DND-41 (cell line): ENCODE measurements around the gene ATXN7.

ENCODE experiments used
- ATAC-seq: fragments of 200-7000 bp; cut with Tn5 transposase; 3 replicates; pipeline ENCODE4 v1.9.1; 2021; ENCODE audit warnings: low read depth; ENCODE audit not compliant: insufficient read depth
- DNase-seq: peaks from one replicate; pipeline ENCODE4 v3.0.0-alpha.2; 2020
- H2AFZ ChIP-seq: 2 replicates; pipeline ENCODE4 v1.6.0; 2012; ENCODE audit warnings: low read depth, low read length
- H3K27ac ChIP-seq: 2 replicates; pipeline ENCODE4 v1.5.1; 2012; ENCODE audit warnings: low read length, inconsistent platforms
- H3K27me3 ChIP-seq: fragments of 200-600 bp; sonication (generic); 2 replicates; pipeline ENCODE4 v1.6.0; 2012; ENCODE audit warnings: low read length, mild to moderate bottlenecking, inconsistent platforms; ENCODE audit not compliant: insufficient read depth, poor library complexity
- H3K36me3 ChIP-seq: 2 replicates; pipeline ENCODE4 v1.5.1; 2012; ENCODE audit warnings: low read length, inconsistent platforms; ENCODE audit not compliant: insufficient read depth
- H3K4me1 ChIP-seq: 2 replicates; pipeline ENCODE4 v1.5.1; 2012; ENCODE audit warnings: mild to moderate bottlenecking, low read length; ENCODE audit not compliant: insufficient read depth
- H3K4me2 ChIP-seq: 2 replicates; pipeline ENCODE4 v1.6.0; 2012; ENCODE audit warnings: mild to moderate bottlenecking, moderate library complexity, low read length, inconsistent platforms; ENCODE audit not compliant: insufficient read depth
- H3K4me3 ChIP-seq, 2 experiments: fragments of 200-600 bp in 1 of 2; shearing (Covaris generic) in 1 of 2; 2 replicates each; pipeline ENCODE4 v1.5.1; 2012 to 2016; ENCODE audit warnings: inconsistent platforms in 2 of 2, low read length in 2 of 2, mild to moderate bottlenecking in 2 of 2, low read depth in 1 of 2, moderate library complexity in 1 of 2
- H3K79me2 ChIP-seq: 2 replicates; pipeline ENCODE4 v1.6.0; 2012; ENCODE audit warnings: low read length, inconsistent platforms; ENCODE audit not compliant: insufficient read depth
- H3K9ac ChIP-seq: 2 replicates; pipeline ENCODE4 v1.6.0; 2012; ENCODE audit warnings: low read depth, mild to moderate bottlenecking, inconsistent platforms, low read length, moderate library complexity
- H3K9me3 ChIP-seq: 2 replicates; pipeline ENCODE4 v1.5.1; 2012; ENCODE audit warnings: low read length, moderate library complexity, mild to moderate bottlenecking, inconsistent platforms; ENCODE audit not compliant: insufficient read depth, severe bottlenecking
- H4K20me1 ChIP-seq: 2 replicates; pipeline ENCODE4 v1.6.0; 2012; ENCODE audit warnings: low read length; ENCODE audit not compliant: insufficient read depth
- EZH2 ChIP-seq: IDR thresholded peaks from 3 replicates; pipeline ENCODE4 v1.6.1; 2012; ENCODE audit warnings: borderline replicate concordance, low read depth, mild to moderate bottlenecking, moderate library complexity, low read length, inconsistent platforms; ENCODE audit not compliant: severe bottlenecking
- TF ChIP-seq, protein P1 (sequence below): IDR thresholded peaks from 2 replicates; pipeline ENCODE4 v1.5.1; 2012; ENCODE audit warnings: borderline replicate concordance, low read length, moderate library complexity, mild to moderate bottlenecking; ENCODE audit not compliant: poor library complexity, severe bottlenecking; ENCODE audit errors: extremely low read depth

The ATXN7 gene, protein sequence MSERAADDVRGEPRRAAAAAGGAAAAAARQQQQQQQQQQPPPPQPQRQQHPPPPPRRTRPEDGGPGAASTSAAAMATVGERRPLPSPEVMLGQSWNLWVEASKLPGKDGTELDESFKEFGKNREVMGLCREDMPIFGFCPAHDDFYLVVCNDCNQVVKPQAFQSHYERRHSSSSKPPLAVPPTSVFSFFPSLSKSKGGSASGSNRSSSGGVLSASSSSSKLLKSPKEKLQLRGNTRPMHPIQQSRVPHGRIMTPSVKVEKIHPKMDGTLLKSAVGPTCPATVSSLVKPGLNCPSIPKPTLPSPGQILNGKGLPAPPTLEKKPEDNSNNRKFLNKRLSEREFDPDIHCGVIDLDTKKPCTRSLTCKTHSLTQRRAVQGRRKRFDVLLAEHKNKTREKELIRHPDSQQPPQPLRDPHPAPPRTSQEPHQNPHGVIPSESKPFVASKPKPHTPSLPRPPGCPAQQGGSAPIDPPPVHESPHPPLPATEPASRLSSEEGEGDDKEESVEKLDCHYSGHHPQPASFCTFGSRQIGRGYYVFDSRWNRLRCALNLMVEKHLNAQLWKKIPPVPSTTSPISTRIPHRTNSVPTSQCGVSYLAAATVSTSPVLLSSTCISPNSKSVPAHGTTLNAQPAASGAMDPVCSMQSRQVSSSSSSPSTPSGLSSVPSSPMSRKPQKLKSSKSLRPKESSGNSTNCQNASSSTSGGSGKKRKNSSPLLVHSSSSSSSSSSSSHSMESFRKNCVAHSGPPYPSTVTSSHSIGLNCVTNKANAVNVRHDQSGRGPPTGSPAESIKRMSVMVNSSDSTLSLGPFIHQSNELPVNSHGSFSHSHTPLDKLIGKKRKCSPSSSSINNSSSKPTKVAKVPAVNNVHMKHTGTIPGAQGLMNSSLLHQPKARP

DNA sequence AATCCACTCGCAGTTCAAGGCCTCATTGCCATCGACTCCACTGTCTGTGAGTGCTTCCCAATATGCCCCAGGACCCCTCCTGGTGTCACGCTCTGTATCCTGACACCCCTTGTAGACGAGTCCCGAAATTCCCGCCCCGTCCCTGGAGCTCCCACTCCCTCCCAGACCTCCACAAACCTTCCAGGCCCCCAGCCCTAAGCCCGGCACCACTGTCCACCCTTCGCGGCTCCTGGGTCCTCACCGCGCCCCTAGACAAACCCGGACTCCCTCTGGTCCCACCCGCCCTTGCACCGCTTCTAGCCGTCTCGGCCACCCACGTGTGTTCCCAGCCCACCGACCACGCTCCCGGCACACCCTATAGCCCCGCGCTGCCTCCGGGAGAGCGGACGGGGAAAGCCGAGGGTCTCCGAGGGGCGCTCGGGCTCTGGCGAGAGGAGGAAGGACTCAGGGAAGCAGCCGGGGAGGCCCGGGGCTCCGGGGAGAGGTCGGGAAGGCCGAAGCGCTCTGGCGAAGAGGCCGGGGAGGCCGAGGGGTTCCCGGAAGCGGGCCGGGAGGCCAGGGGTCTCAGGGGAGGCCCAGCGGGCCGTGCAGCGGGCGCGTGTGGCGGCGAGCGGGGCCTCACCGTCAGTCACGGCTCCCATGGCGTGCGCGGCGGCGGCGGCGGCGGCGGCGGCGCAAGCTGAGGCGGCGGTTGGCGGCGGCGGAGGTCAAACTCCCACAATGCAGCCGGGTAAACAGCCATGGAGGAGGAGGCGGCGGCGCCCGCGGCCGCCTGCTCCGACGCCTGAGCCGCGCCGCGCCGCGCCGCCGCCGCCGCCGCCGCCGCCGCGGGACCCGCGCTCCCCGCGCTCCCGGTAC lies at the start of gene ATXN7, which contains the start of gene THOC7:
TSS of gene ATXN7 (plus strand) at position 718 of the 858 bp plus-strand sequence. CDS start 48,732 bp downstream, outside the sequence.
TSS of gene THOC7 (minus strand) at position 656 of the 858 bp plus-strand sequence. CDS start at position 641, 15 bp downstream.
- Histone ChIP-seq H3K4me2 (peak within 1 kb of the TSS; percentile 97), H3K9ac (peak within 1 kb of the TSS; percentile 97), H3K36me3 (no peaks in the 10 kb centered on the region; the same call in 1 of the 2 replicates), H2AFZ (peak within 1 kb of the TSS; percentile 78), H3K27ac (peak within 1 kb of the TSS; percentile 82), H3K4me3 (peak within 1 kb of the TSS; percentile 89 to 94), H3K4me1 (peaks cover 40% of the 10 kb centered on the region), H3K27me3 (no peaks in the 10 kb centered on the region), H3K9me3 (no peaks in the 10 kb centered on the region), H3K79me2 (peaks cover 95% of the 10 kb centered on the region), H4K20me1 (peaks cover 18% of the 10 kb centered on the region; the same call in 1 of the 2 replicates)
- DNase-seq (peak; percentile 74), ATAC-seq (peak; percentile 68)
- TF ChIP-seq, protein P1, sequence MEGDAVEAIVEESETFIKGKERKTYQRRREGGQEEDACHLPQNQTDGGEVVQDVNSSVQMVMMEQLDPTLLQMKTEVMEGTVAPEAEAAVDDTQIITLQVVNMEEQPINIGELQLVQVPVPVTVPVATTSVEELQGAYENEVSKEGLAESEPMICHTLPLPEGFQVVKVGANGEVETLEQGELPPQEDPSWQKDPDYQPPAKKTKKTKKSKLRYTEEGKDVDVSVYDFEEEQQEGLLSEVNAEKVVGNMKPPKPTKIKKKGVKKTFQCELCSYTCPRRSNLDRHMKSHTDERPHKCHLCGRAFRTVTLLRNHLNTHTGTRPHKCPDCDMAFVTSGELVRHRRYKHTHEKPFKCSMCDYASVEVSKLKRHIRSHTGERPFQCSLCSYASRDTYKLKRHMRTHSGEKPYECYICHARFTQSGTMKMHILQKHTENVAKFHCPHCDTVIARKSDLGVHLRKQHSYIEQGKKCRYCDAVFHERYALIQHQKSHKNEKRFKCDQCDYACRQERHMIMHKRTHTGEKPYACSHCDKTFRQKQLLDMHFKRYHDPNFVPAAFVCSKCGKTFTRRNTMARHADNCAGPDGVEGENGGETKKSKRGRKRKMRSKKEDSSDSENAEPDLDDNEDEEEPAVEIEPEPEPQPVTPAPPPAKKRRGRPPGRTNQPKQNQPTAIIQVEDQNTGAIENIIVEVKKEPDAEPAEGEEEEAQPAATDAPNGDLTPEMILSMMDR = no peak
- TF ChIP-seq EZH2 = no peak

DNA sequence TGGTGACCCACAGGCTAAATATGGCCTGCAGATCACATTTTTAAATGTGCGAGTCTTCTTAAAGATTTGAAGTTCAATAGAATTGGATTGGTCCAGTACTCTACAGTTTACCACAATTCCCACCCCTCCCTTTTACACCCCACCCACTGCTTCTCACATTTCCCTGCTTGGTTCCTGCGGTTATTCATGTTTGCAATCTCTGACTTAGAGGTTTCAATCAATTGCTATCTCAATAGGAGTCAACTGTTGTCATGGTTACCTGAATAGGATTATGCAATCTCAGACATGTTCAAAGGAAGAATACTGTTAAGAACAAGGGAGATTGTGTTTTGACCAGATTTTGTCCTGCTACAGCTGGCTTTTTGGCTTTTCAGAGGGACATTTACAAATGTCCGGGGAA lies 49.4 kb upstream of the ATXN7 start:
- no peaks in the 10 kb centered on the region for H4K20me1 ChIP-seq
- no peak overlapping the region for H3K4me3 ChIP-seq
- no peak overlapping the region for H3K4me2 ChIP-seq
- H3K36me3 ChIP-seq = no peaks in the 10 kb centered on the region
- no peak for ATAC-seq
- H2AFZ ChIP-seq = no peak overlapping the region
- no peak overlapping the region for H3K27ac ChIP-seq
- no peak overlapping the region for H3K9ac ChIP-seq
- no peak for DNase-seq
- no peaks in the 10 kb centered on the region for H3K9me3 ChIP-seq
- H3K79me2 ChIP-seq = no peaks in the 10 kb centered on the region
- no peaks in the 10 kb centered on the region for H3K27me3 ChIP-seq
- H3K4me1 ChIP-seq = no peaks in the 10 kb centered on the region
- TF ChIP-seq, protein P1 = no peak
- TF ChIP-seq EZH2 = no peak

DNA sequence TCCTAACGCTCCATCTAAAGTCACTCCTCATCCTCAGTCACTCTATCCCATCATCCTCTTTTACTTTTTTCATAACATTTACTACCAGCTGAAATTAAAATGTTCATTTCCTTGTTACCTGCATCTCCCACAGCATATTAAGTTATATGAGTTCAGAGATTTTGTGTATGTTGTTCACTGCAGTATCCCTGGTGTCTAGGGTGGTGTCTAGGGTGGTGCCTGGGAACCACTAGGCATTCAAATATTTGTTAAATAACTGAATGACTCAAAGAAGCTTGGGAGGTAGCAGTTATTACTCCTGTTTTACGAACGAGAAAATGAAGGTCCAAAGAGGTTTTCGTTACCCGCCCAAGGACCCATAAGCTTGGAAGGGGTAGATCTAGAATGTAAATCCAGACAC lies 46.4 kb upstream of the ATXN7 start:
- no peak overlapping the region for H3K4me2 ChIP-seq
- no peaks in the 10 kb centered on the region for H3K79me2 ChIP-seq
- TF ChIP-seq, protein P1 = no peak
- no peak for TF ChIP-seq EZH2
- H2AFZ ChIP-seq = no peak overlapping the region
- no peak overlapping the region for H3K9ac ChIP-seq
- H3K36me3 ChIP-seq = no peaks in the 10 kb centered on the region
- H3K9me3 ChIP-seq = no peaks in the 10 kb centered on the region
- H3K4me3 ChIP-seq = no peak overlapping the region
- DNase-seq (no peak), ATAC-seq (no peak)
- H3K4me1 ChIP-seq = no peaks in the 10 kb centered on the region
- H3K27me3 ChIP-seq = no peaks in the 10 kb centered on the region
- no peaks in the 10 kb centered on the region for H4K20me1 ChIP-seq
- H3K27ac ChIP-seq = no peak overlapping the region
